Measurements from ENCODE around the gene TMEM270.
"Not testable (repeated sequence)": the region's sequence is repeated elsewhere in the genome, so short reads cannot be mapped to it uniquely, and the experiment has no call there.

Gene TMEM270

GRCh38 chr7:73858807-73859206, 2.2 kb upstream of the TMEM270 start:
- no peak for DNase-seq (ENCODE audit: low spot score)

- no peak for DNase-seq (ENCODE audit: low spot score)
Observed at GRCh38 chr7:73861305-73861704, 346 bp downstream of the TMEM270 start.

GRCh38 chr7:73864981-73865711, 4.2 kb downstream of the TMEM270 start:
- DNase-seq (ENCODE audit: low spot score) = no peak

GRCh38 chr7:73865738-73866445, 4.9 kb downstream of the TMEM270 start:
- no peak for DNase-seq (ENCODE audit: low spot score)

GRCh38 chr7:73866446-73866767, 5.4 kb downstream of the TMEM270 start:
- no peak for DNase-seq (ENCODE audit: low spot score)

GRCh38 chr7:73869011-73869798, 8.2 kb downstream of the TMEM270 start:
- no peak for DNase-seq (ENCODE audit: low spot score)

GRCh38 chr7:73870041-73870492, 9.1 kb downstream of the TMEM270 start:
- DNase-seq (ENCODE audit: low spot score) = no peak

GRCh38 chr7:73871163-73872011, 10.4 kb downstream of the TMEM270 start:
- DNase-seq (ENCODE audit: low spot score) = no peak

- no peak for DNase-seq (ENCODE audit: low spot score)
Observed at GRCh38 chr7:73872056-73872908, 11.3 kb downstream of the TMEM270 start.

- no peak for DNase-seq (ENCODE audit: low spot score)
Observed at GRCh38 chr7:73876361-73876760, 15.4 kb downstream of the TMEM270 start.

- DNase-seq (ENCODE audit: low spot score) = no peak
Observed at GRCh38 chr7:73876973-73877372, 16.0 kb downstream of the TMEM270 start.

GRCh38 chr7:73879977-73880681, 19.2 kb downstream of the TMEM270 start:
- DNase-seq (ENCODE audit: low spot score) = no peak

- no peak for DNase-seq (ENCODE audit: low spot score)
Observed at GRCh38 chr7:73880755-73881328, 19.9 kb downstream of the TMEM270 start.

- DNase-seq (ENCODE audit: low spot score) = no peak
Observed at GRCh38 chr7:73881352-73882046, 20.5 kb downstream of the TMEM270 start.

GRCh38 chr7:73882047-73882402, 21.1 kb downstream of the TMEM270 start:
- DNase-seq (ENCODE audit: low spot score) = no peak

- not testable (repeated sequence) for DNase-seq (ENCODE audit: low spot score)
Observed at GRCh38 chr7:73884867-73885422, 24.0 kb downstream of the TMEM270 start.

- DNase-seq (ENCODE audit: low spot score) = no peak
Observed at GRCh38 chr7:73885433-73885974, 24.5 kb downstream of the TMEM270 start.

GRCh38 chr7:73885975-73886798, 25.2 kb downstream of the TMEM270 start:
- no peak for DNase-seq (ENCODE audit: low spot score)

Data from CD4-positive, alpha-beta T cell treated with Interleukin-15 for 4 hours (primary cell).